SJCRH30 (cell line): Measurements from ENCODE around the gene CEP164. TPM values are rescaled to one million over a fixed set of nuclear protein-coding genes. Genes with fewer than 3 reads are reported as not detected.

Experiments
- DNase-seq, 2 experiments: peaks; one replicate each; pipeline ENCODE4 v3.0.0-alpha.2; 2015 to 2020
- H3K27ac ChIP-seq: fragments of 250-450 bp; sonication (Bioruptor Pico); 2 replicates; pipeline ENCODE4 v1.5.1; 2020; ENCODE audit warnings: mild to moderate bottlenecking, moderate library complexity
- H3K27me3 ChIP-seq: fragments of 250-450 bp; sonication (Bioruptor Pico); 2 replicates; pipeline ENCODE4 v1.5.1; 2020; ENCODE audit warnings: mild to moderate bottlenecking, moderate library complexity
- H3K36me3 ChIP-seq: fragments of 250-450 bp; sonication (Bioruptor Pico); 2 replicates; pipeline ENCODE4 v1.5.1; 2020; ENCODE audit warnings: mild to moderate bottlenecking, moderate library complexity
- H3K4me1 ChIP-seq: fragments of 250-450 bp; sonication (Bioruptor Pico); 2 replicates; pipeline ENCODE4 v1.5.1; 2020; ENCODE audit warnings: mild to moderate bottlenecking, moderate library complexity
- H3K4me3 ChIP-seq: fragments of 250-450 bp; sonication (Bioruptor Pico); 2 replicates; pipeline ENCODE4 v1.5.1; 2020; ENCODE audit warnings: mild to moderate bottlenecking, moderate library complexity
- H3K9me3 ChIP-seq: fragments of 250-450 bp; sonication (Bioruptor Pico); replicated peaks from 2 replicates; pipeline ENCODE4 v1.5.1; 2020; ENCODE audit warnings: mild to moderate bottlenecking, moderate library complexity
- total RNA-seq: library from RNA; depleted of rRNA; stranded (reverse); fragments of >200 nt; shearing (Covaris generic); gene quantifications from 2 replicates; pipeline ENCODE4 v1.2.3, GENCODE V29; 2014

The CEP164 gene
- total RNA-seq, 1 experiment from 2014 or later: 12.6 TPM

- no peaks in the 10 kb centered on the region for H3K36me3 ChIP-seq
- H3K27me3 ChIP-seq: no peaks in the 10 kb centered on the region
- H3K27ac ChIP-seq: no peak overlapping the region
- DNase-seq: no peak
- no peaks in the 10 kb centered on the region for H3K4me1 ChIP-seq
- no peaks in the 10 kb centered on the region for H3K9me3 ChIP-seq
- H3K4me3 ChIP-seq: no peak overlapping the region
These were observed 110.8 kb downstream of the CEP164 start for GRCh38 chr11:117438371-117439000.

- DNase-seq: no peak
- Histone ChIP-seq H3K9me3 (no peaks in the 10 kb centered on the region), H3K27me3 (no peaks in the 10 kb centered on the region), H3K36me3 (no peaks in the 10 kb centered on the region), H3K4me3 (no peak overlapping the region), H3K4me1 (no peaks in the 10 kb centered on the region), H3K27ac (no peak overlapping the region)
These were observed 111.6 kb downstream of the CEP164 start for GRCh38 chr11:117439256-117439655.

- Histone ChIP-seq H3K27ac (no peak overlapping the region), H3K4me1 (no peaks in the 10 kb centered on the region), H3K36me3 (no peaks in the 10 kb centered on the region), H3K9me3 (no peaks in the 10 kb centered on the region), H3K4me3 (no peak overlapping the region), H3K27me3 (no peaks in the 10 kb centered on the region)
- DNase-seq: no peak
These were observed 112.6 kb downstream of the CEP164 start for GRCh38 chr11:117440258-117440657.

- no peaks in the 10 kb centered on the region for H3K27me3 ChIP-seq
- no peak overlapping the region for H3K4me3 ChIP-seq
- no peaks in the 10 kb centered on the region for H3K36me3 ChIP-seq
- no peaks in the 10 kb centered on the region for H3K4me1 ChIP-seq
- H3K27ac ChIP-seq: no peak overlapping the region
- DNase-seq: no peak
- no peaks in the 10 kb centered on the region for H3K9me3 ChIP-seq
These were observed 113.7 kb downstream of the CEP164 start for GRCh38 chr11:117441146-117441975.

- Histone ChIP-seq H3K27ac (no peak overlapping the region), H3K27me3 (no peaks in the 10 kb centered on the region), H3K9me3 (no peaks in the 10 kb centered on the region), H3K4me3 (no peak overlapping the region), H3K36me3 (no peaks in the 10 kb centered on the region), H3K4me1 (no peaks in the 10 kb centered on the region)
- DNase-seq: no peak
These were observed 114.6 kb downstream of the CEP164 start for GRCh38 chr11:117442049-117442868.

- H3K27me3 ChIP-seq: no peaks in the 10 kb centered on the region
- no peak overlapping the region for H3K27ac ChIP-seq
- no peak overlapping the region for H3K4me3 ChIP-seq
- DNase-seq: no peak
- H3K4me1 ChIP-seq: no peaks in the 10 kb centered on the region
- H3K36me3 ChIP-seq: no peaks in the 10 kb centered on the region
- H3K9me3 ChIP-seq: no peaks in the 10 kb centered on the region
These were observed 115.2 kb downstream of the CEP164 start for GRCh38 chr11:117442869-117443239.

- Histone ChIP-seq H3K9me3 (no peaks in the 10 kb centered on the region), H3K27ac (no peak overlapping the region), H3K4me3 (no peak overlapping the region), H3K36me3 (no peaks in the 10 kb centered on the region), H3K27me3 (no peaks in the 10 kb centered on the region), H3K4me1 (no peaks in the 10 kb centered on the region)
- peak; percentile 29 to 42 for DNase-seq
These were observed 115.9 kb downstream of the CEP164 start for GRCh38 chr11:117443266-117444186.

GRCh38 chr11:117444256-117444655, 116.6 kb downstream of the CEP164 start:
- Histone ChIP-seq H3K27me3 (no peaks in the 10 kb centered on the region), H3K36me3 (no peaks in the 10 kb centered on the region), H3K4me3 (no peak overlapping the region), H3K9me3 (no peaks in the 10 kb centered on the region), H3K4me1 (no peaks in the 10 kb centered on the region), H3K27ac (no peak overlapping the region)
- no peak for DNase-seq

- no peak overlapping the region for H3K27ac ChIP-seq
- H3K4me3 ChIP-seq: no peak overlapping the region
- H3K36me3 ChIP-seq: no peaks in the 10 kb centered on the region
- H3K4me1 ChIP-seq: no peaks in the 10 kb centered on the region
- no peak for DNase-seq
- H3K9me3 ChIP-seq: no peaks in the 10 kb centered on the region
- no peaks in the 10 kb centered on the region for H3K27me3 ChIP-seq
These were observed 117.3 kb downstream of the CEP164 start for GRCh38 chr11:117444711-117445658.

GRCh38 chr11:117449111-117449693, 121.5 kb downstream of the CEP164 start:
- H3K4me1 ChIP-seq: no peaks in the 10 kb centered on the region
- no peaks in the 10 kb centered on the region for H3K36me3 ChIP-seq
- no peak overlapping the region for H3K4me3 ChIP-seq
- no peaks in the 10 kb centered on the region for H3K27me3 ChIP-seq
- no peak overlapping the region for H3K27ac ChIP-seq
- no peaks in the 10 kb centered on the region for H3K9me3 ChIP-seq
- DNase-seq: peak in 1 of 2 experiments; percentile 12

GRCh38 chr11:117453886-117454563, 126.4 kb downstream of the CEP164 start:
- Histone ChIP-seq H3K27me3 (no peaks in the 10 kb centered on the region), H3K9me3 (no peaks in the 10 kb centered on the region), H3K4me3 (no peak overlapping the region), H3K4me1 (no peaks in the 10 kb centered on the region), H3K27ac (no peak overlapping the region), H3K36me3 (no peaks in the 10 kb centered on the region)
- DNase-seq: no peak

- Histone ChIP-seq H3K4me1 (no peaks in the 10 kb centered on the region), H3K27ac (no peak overlapping the region), H3K4me3 (no peak overlapping the region), H3K36me3 (no peaks in the 10 kb centered on the region), H3K9me3 (no peaks in the 10 kb centered on the region), H3K27me3 (no peaks in the 10 kb centered on the region)
- no peak for DNase-seq
These were observed 126.9 kb downstream of the CEP164 start for GRCh38 chr11:117454564-117454917.
